Mesenchymal stem cell (in vitro differentiated cells and primary cell): Measurements from ENCODE around the gene BCL2L12.

ENCODE experiments used
- DNase-seq: peaks from one replicate; pipeline ENCODE4 v3.0.0-alpha.2; 2013
- H2AFZ ChIP-seq: one replicate; pipeline ENCODE4 v1.6.1; 2013; ENCODE audit warnings: low read depth, mild to moderate bottlenecking, control low read depth, inconsistent platforms, low read length, moderate library complexity
- H2AK5ac ChIP-seq: 2 replicates; pipeline ENCODE4 v1.6.1; 2013; ENCODE audit warnings: low read length, moderate library complexity, mild to moderate bottlenecking, inconsistent platforms; ENCODE audit not compliant: severe bottlenecking
- H2BK120ac ChIP-seq: one replicate; pipeline ENCODE4 v1.6.1; 2013; ENCODE audit warnings: low read depth, mild to moderate bottlenecking, inconsistent platforms, low read length, moderate library complexity
- H2BK12ac ChIP-seq, 2 experiments: one replicate each; pipeline ENCODE4 v1.6.1; 2013; ENCODE audit warnings: inconsistent platforms in 2 of 2, low read length in 2 of 2, mild to moderate bottlenecking in 2 of 2, moderate library complexity in 2 of 2, control low read depth in 1 of 2
- H2BK15ac ChIP-seq: one replicate; pipeline ENCODE4 v1.6.1; 2013; ENCODE audit warnings: mild to moderate bottlenecking, low read depth, inconsistent platforms; ENCODE audit not compliant: poor library complexity, severe bottlenecking
- H2BK5ac ChIP-seq: 2 replicates; pipeline ENCODE4 v1.6.1; 2013; ENCODE audit warnings: low read depth, mild to moderate bottlenecking, low read length, control low read depth, inconsistent platforms; ENCODE audit not compliant: poor library complexity, severe bottlenecking
- H3K14ac ChIP-seq, 2 experiments: one replicate each; pipeline ENCODE4 v1.6.1; 2013; ENCODE audit warnings: inconsistent platforms in 2 of 2, low read length in 2 of 2, control low read depth in 1 of 2, mild to moderate bottlenecking in 1 of 2, moderate library complexity in 1 of 2
- H3K18ac ChIP-seq, 2 experiments: one replicate each; pipeline ENCODE4 v1.6.1; 2013; ENCODE audit warnings: inconsistent platforms in 2 of 2, low read length in 2 of 2, control low read depth in 1 of 2, low read depth in 1 of 2, mild to moderate bottlenecking in 1 of 2
- H3K23ac ChIP-seq, 2 experiments: one replicate each; pipeline ENCODE4 v1.6.1; 2013; ENCODE audit warnings: inconsistent platforms in 2 of 2, low read length in 2 of 2, mild to moderate bottlenecking in 2 of 2, moderate library complexity in 2 of 2, control low read depth in 1 of 2
- H3K27ac ChIP-seq: 2 replicates; pipeline ENCODE4 v1.5.1; 2013; ENCODE audit warnings: mild to moderate bottlenecking, moderate library complexity, low read length, control low read depth, inconsistent platforms; ENCODE audit not compliant: poor library complexity, severe bottlenecking
- H3K27me3 ChIP-seq, 2 experiments: 2 replicates each; pipeline versions ENCODE4 v1.6.1 to v1.7.0; 2013; ENCODE audit warnings: low read length in 2 of 2, mild to moderate bottlenecking in 2 of 2, moderate library complexity in 2 of 2, control low read depth in 1 of 2, inconsistent platforms in 1 of 2; ENCODE audit not compliant: control insufficient read depth in 1 of 2, insufficient read depth in 1 of 2
- H3K36me3 ChIP-seq, 2 experiments: 2 replicates each; pipeline versions ENCODE4 v1.6.1 to v1.7.0; 2013; ENCODE audit warnings: low read length in 2 of 2, control low read depth in 1 of 2, inconsistent platforms in 1 of 2, low read depth in 1 of 2, mild to moderate bottlenecking in 1 of 2; ENCODE audit not compliant: insufficient read depth in 2 of 2, control insufficient read depth in 1 of 2
- H3K4ac ChIP-seq, 2 experiments: one replicate each; pipeline ENCODE4 v1.6.1; 2013; ENCODE audit warnings: inconsistent platforms in 2 of 2, low read length in 2 of 2, mild to moderate bottlenecking in 2 of 2, moderate library complexity in 2 of 2, control low read depth in 1 of 2, low read depth in 1 of 2
- H3K4me1 ChIP-seq: 2 replicates; pipeline ENCODE4 v1.6.1; 2013; ENCODE audit warnings: low read depth, low read length, control low read depth; ENCODE audit not compliant: control insufficient read depth, insufficient read depth
- H3K4me2 ChIP-seq: 2 replicates; pipeline ENCODE4 v1.6.1; 2013; ENCODE audit warnings: low read length, mild to moderate bottlenecking, inconsistent platforms; ENCODE audit not compliant: poor library complexity, severe bottlenecking
- H3K4me3 ChIP-seq, 2 experiments: 2 replicates each; pipeline versions ENCODE4 v1.5.1 to v1.7.0; 2013; ENCODE audit warnings: low read length in 2 of 2, mild to moderate bottlenecking in 2 of 2, control low read depth in 1 of 2, low read depth in 1 of 2; ENCODE audit not compliant: insufficient read depth in 1 of 2
- H3K79me1 ChIP-seq: replicated peaks from 2 replicates; pipeline ENCODE4 v1.6.1; 2013; ENCODE audit warnings: mild to moderate bottlenecking, control low read depth, low read length, inconsistent platforms; ENCODE audit not compliant: poor library complexity, severe bottlenecking
- H3K9ac ChIP-seq: 2 replicates; pipeline ENCODE4 v1.7.0; 2013; ENCODE audit warnings: mild to moderate bottlenecking, low read length, moderate library complexity
- H3K9me3 ChIP-seq: 2 replicates; pipeline ENCODE4 v1.7.0; 2013; ENCODE audit warnings: mild to moderate bottlenecking, low read length; ENCODE audit not compliant: control insufficient read depth
- H4K8ac ChIP-seq: one replicate; pipeline ENCODE4 v1.6.1; 2013; ENCODE audit warnings: inconsistent platforms, mild to moderate bottlenecking, low read length, moderate library complexity
- H4K91ac ChIP-seq: one replicate; pipeline ENCODE4 v1.6.1; 2013; ENCODE audit warnings: mild to moderate bottlenecking, low read length, inconsistent platforms
- WGBS: methylation state at CpG from one replicate; pipeline ENCODE4 v1.1.7; 2013; ENCODE audit warnings: mixed read lengths; 5-methylcytosine and 5-hydroxymethylcytosine counted together

Gene BCL2L12

DNA sequence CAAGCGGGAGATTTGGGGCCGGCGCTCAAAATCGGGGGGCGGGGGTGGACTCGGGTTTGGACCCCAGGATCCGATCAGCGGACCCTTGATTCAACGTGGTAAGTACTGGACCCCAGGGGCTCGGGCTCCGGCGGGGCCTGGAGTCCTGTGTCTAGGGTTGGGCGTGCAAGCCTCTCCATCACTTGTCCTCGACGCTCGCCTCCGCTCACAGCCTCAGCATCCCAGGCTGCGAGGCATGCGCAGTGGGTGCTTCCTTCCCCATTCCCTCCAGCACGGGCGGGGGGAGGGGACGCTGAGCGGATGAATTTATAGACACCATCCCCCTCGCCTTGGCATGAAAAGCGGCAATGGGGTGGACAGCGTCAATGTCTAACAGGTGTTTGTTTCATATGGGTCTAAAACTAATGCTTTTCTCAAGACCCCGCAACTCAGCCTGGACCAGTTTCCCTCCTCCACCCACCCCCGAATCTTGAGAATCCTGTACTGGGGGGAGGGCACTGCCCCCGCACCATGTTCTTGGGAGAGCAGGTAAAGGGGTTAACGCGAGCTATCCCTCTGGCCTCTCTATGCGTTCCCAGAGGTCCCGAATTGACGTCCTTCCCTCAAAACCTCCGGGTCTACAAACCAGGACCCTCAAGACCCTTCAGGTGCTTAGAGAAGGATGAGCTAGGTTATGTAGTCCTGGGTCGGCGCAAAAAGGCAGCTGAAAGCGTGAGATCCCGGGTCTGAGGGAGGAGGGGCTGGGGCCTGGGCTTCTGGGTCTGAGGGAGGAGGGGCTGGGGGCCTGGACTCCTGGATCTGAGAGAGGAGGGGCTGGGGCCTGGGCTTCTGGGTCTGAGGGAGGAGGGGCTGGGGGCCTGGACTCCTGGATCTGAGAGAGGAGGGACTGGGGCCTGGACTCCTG, 25.8 kb downstream of the BCL2L12 start:
- Histone ChIP-seq H3K9me3 (no peaks in the 10 kb centered on the region), H2BK12ac (no peak overlapping the region), H3K27ac (no peak overlapping the region), H3K79me1 (peaks cover 13% of the 10 kb centered on the region), H4K91ac (no peak overlapping the region), H3K14ac (no peak overlapping the region), H3K9ac (peak overlapping the region; percentile 84), H2BK5ac (no peak overlapping the region), H2AFZ (peak overlapping the region; percentile 29), H3K4me3 (peak overlapping the region; percentile 51 to 91), H3K36me3 (peaks cover 11 to 30% of the 10 kb centered on the region in 2 experiments), H3K27me3 (no peaks in the 10 kb centered on the region), H3K4ac (peak overlapping the region in 1 of 2 experiments; percentile 86), H2BK120ac (no peak overlapping the region), H2AK5ac (no peak overlapping the region), H3K23ac (no peak overlapping the region), H3K4me1 (peaks cover 21% of the 10 kb centered on the region), H4K8ac (peak overlapping the region; percentile 74), H3K18ac (peak overlapping the region in 1 of 2 experiments; percentile 48), H3K4me2 (peak overlapping the region; percentile 78), H2BK15ac (no peak overlapping the region)
- DNase-seq, result peak; percentile 74
- 13% methylated on average over 30 of the region's 39 CpGs for WGBS

DNA sequence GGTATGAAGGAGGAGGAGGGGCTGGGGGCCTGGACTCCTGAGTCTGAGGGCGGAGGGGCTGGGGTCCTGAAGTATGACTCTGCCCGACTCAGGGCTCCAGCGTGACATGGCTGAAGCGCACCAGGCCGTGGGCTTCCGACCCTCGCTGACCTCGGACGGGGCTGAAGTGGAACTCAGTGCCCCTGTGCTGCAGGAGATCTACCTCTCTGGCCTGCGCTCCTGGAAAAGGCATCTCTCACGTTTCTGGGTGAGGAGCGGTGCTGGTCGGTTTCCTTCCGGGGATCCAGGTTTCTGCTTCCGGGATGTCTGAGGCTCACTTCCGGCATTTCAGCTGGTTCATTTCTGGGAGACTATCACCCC, 26.4 kb downstream of the BCL2L12 start:
- Histone ChIP-seq H3K9ac (no peak overlapping the region), H3K4ac (no peak overlapping the region), H2BK15ac (no peak overlapping the region), H3K4me1 (peaks cover 21% of the 10 kb centered on the region), H3K4me2 (no peak overlapping the region), H3K23ac (no peak overlapping the region), H2AFZ (no peak overlapping the region), H3K18ac (no peak overlapping the region), H3K14ac (no peak overlapping the region), H4K8ac (peak overlapping the region; percentile 56), H2BK120ac (no peak overlapping the region), H3K36me3 (peaks cover 11 to 26% of the 10 kb centered on the region in 2 experiments), H3K79me1 (peaks cover 9% of the 10 kb centered on the region), H2BK12ac (peak overlapping the region in 1 of 2 experiments; percentile 2), H3K27ac (no peak overlapping the region), H3K9me3 (no peaks in the 10 kb centered on the region), H4K91ac (peak overlapping the region; percentile 43), H2AK5ac (no peak overlapping the region), H3K27me3 (no peaks in the 10 kb centered on the region), H3K4me3 (peak overlapping the region in 1 of 2 experiments; percentile 91), H2BK5ac (no peak overlapping the region)
- WGBS, result 86% methylated on average over 16 of the region's 16 CpGs
- DNase-seq, result no peak

- Histone ChIP-seq H3K27me3 (no peaks in the 10 kb centered on the region), H3K4ac (no peak overlapping the region), H3K36me3 (peaks cover 8 to 17% of the 10 kb centered on the region in 2 experiments), H3K9me3 (no peaks in the 10 kb centered on the region), H2AK5ac (no peak overlapping the region), H2BK12ac (no peak overlapping the region), H3K4me3 (no peak overlapping the region), H3K23ac (no peak overlapping the region), H3K14ac (no peak overlapping the region), H2BK5ac (no peak overlapping the region), H4K8ac (no peak overlapping the region), H3K27ac (no peak overlapping the region), H2BK120ac (no peak overlapping the region), H3K4me1 (peaks cover 7% of the 10 kb centered on the region), H2BK15ac (no peak overlapping the region), H3K9ac (no peak overlapping the region), H3K79me1 (peaks cover 4% of the 10 kb centered on the region), H3K4me2 (no peak overlapping the region), H2AFZ (no peak overlapping the region), H4K91ac (no peak overlapping the region), H3K18ac (no peak overlapping the region)
- no peak for DNase-seq
- WGBS, result 98% methylated on average over 4 of the region's 6 CpGs
These were observed 30.4 kb downstream of the BCL2L12 start for GRCh38 chr19:49696115-49696514.

DNA sequence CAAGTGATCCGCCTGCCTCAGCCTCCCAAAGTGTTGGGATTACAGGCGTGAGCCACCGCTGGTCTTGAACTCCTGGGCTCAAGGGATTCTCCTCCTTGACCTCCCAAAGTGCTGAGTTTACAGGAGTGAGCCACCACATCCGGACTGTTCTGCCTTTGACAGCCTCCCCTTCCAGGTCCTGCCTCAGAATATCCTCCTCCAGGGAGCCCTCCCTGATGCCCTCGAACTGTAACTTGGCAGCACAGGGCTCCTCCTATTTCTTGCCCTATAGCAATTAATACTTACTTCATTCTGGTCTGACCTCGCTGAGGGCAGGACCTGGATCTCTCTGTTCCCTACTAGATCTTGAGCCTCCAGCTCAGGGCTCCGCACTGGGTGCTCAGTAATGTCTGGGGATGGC, 31.1 kb downstream of the BCL2L12 start:
- H3K18ac ChIP-seq, result no peak overlapping the region
- no peak overlapping the region for H2BK120ac ChIP-seq
- no peak overlapping the region for H3K27ac ChIP-seq
- peaks cover 4% of the 10 kb centered on the region for H3K79me1 ChIP-seq
- no peaks in the 10 kb centered on the region for H3K9me3 ChIP-seq
- H3K9ac ChIP-seq, result no peak overlapping the region
- WGBS, result 84% methylated on average over 6 of the region's 7 CpGs
- DNase-seq, result no peak
- H3K4me2 ChIP-seq, result no peak overlapping the region
- no peak overlapping the region for H4K8ac ChIP-seq
- no peak overlapping the region for H3K23ac ChIP-seq
- H3K4me3 ChIP-seq, result no peak overlapping the region
- peaks cover 4% of the 10 kb centered on the region for H3K4me1 ChIP-seq
- no peak overlapping the region for H2AFZ ChIP-seq
- H2BK5ac ChIP-seq, result no peak overlapping the region
- H3K27me3 ChIP-seq, result no peaks in the 10 kb centered on the region
- no peak overlapping the region for H3K4ac ChIP-seq
- no peak overlapping the region for H2BK15ac ChIP-seq
- H2BK12ac ChIP-seq, result no peak overlapping the region
- no peak overlapping the region for H4K91ac ChIP-seq
- peaks cover 8 to 22% of the 10 kb centered on the region in 2 experiments for H3K36me3 ChIP-seq
- H3K14ac ChIP-seq, result no peak overlapping the region
- no peak overlapping the region for H2AK5ac ChIP-seq
